Measurements from ENCODE around the gene PARVG.

Gene PARVG

GRCh38 chr22:44191036-44191454, 10.3 kb downstream of the PARVG start:
- TF ChIP-seq POLR2AphosphoS5 (IDR thresholded peaks at IDR 0.05; ENCODE audit: low read depth, low read length) (no peak), TAF1 (IDR thresholded peaks at IDR 0.05; ENCODE audit: borderline replicate concordance, insufficient read depth, low read length) (no peak), REST (IDR thresholded peaks at IDR 0.05; ENCODE audit: insufficient read depth in 1 of 2, low read depth in 2 of 2, low read length in 2 of 2) (no peak), FOXP2 (optimal IDR thresholded peaks at IDR 0.05; ENCODE audit: borderline replicate concordance, extremely low read depth, extremely low read length, insufficient read depth) (no peak), SIN3A (IDR thresholded peaks at IDR 0.05; ENCODE audit: borderline replicate concordance, insufficient read depth, low read length) (no peak)

- TF ChIP-seq SIN3A (IDR thresholded peaks at IDR 0.05; ENCODE audit: borderline replicate concordance, insufficient read depth, low read length) (no peak), REST (IDR thresholded peaks at IDR 0.05; ENCODE audit: insufficient read depth in 1 of 2, low read depth in 2 of 2, low read length in 2 of 2) (no peak), POLR2AphosphoS5 (IDR thresholded peaks at IDR 0.05; ENCODE audit: low read depth, low read length) (no peak), FOXP2 (optimal IDR thresholded peaks at IDR 0.05; ENCODE audit: borderline replicate concordance, extremely low read depth, extremely low read length, insufficient read depth) (no peak), TAF1 (IDR thresholded peaks at IDR 0.05; ENCODE audit: borderline replicate concordance, insufficient read depth, low read length) (no peak)
Measured at GRCh38 chr22:44192098-44192815, 11.5 kb downstream of the PARVG start.

DNA sequence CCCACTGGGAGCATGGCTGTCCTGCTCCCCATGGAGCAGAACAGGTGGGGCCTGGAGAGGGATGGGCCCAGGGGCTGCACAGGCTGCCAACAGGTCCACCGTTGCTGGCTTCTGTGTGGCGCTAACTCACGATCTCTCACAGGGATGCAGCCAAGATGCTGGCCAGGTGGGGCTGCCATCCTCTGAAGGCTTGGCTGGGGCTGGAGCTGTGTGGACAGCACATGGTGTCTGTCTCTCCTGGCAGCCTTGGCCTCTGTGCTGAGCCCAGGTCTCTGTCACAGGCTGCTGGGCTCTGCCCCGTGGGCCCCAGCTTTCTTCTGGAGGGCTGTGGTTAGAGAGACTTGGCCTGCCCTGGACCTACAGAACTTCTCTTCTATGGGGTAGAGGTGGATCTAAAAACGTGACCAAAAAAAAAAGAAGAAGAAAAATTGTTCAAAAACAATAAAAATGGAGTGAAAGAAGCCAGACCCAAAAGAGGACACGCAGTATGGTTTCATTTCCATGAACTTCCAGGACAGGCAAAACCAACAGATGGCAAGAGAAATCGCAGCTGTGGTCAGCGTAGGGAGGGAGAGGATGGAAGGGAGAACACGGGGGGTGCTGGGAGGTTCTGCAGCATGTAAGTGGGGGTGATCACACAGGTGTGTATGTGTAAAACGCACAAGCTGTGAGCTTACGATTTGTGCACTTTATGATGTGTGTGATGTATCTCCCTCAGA, 12.2 kb downstream of the PARVG start:
- TF ChIP-seq REST (IDR thresholded peaks at IDR 0.05; ENCODE audit: insufficient read depth in 1 of 2, low read depth in 2 of 2, low read length in 2 of 2) (no peak), TAF1 (IDR thresholded peaks at IDR 0.05; ENCODE audit: borderline replicate concordance, insufficient read depth, low read length) (no peak), SIN3A (IDR thresholded peaks at IDR 0.05; ENCODE audit: borderline replicate concordance, insufficient read depth, low read length) (no peak), FOXP2 (optimal IDR thresholded peaks at IDR 0.05; ENCODE audit: borderline replicate concordance, extremely low read depth, extremely low read length, insufficient read depth) (no peak), POLR2AphosphoS5 (IDR thresholded peaks at IDR 0.05; ENCODE audit: low read depth, low read length) (no peak)

DNA sequence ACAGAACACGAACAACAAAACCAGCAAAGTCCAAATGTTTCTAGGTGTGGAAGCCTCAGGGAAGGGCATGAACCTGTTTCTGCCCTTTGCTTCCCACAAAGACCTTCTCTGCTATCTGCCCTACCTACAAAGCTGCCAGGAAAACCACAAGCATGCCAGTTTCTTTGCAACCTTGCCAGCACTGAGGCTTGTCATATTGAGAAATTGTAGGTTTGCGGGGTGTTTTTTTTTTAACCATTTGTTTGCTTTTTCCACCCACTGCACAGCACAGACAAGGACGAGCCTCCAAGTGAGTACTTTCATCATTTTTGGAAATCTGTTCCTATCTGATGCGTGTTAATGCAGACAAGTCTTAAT, 12.8 kb downstream of the PARVG start:
- no peak for TF ChIP-seq REST (IDR thresholded peaks at IDR 0.05; ENCODE audit: insufficient read depth in 1 of 2, low read depth in 2 of 2, low read length in 2 of 2)
- TF ChIP-seq TAF1 (IDR thresholded peaks at IDR 0.05; ENCODE audit: borderline replicate concordance, insufficient read depth, low read length), result no peak
- no peak for TF ChIP-seq SIN3A (IDR thresholded peaks at IDR 0.05; ENCODE audit: borderline replicate concordance, insufficient read depth, low read length)
- TF ChIP-seq POLR2AphosphoS5 (IDR thresholded peaks at IDR 0.05; ENCODE audit: low read depth, low read length), result no peak

All from PFSK-1 (cell line).